GM21367 (cell line): ENCODE measurements around the gene TIAM2.
"Not testable (repeated sequence)": the region's sequence is repeated elsewhere in the genome, so short reads cannot be mapped to it uniquely, and the experiment has no call there.

Source experiments
- ATAC-seq: cut with Tn5 transposase; IDR thresholded peaks from one replicate; pipeline ENCODE4 v1.9.1; 2021; ENCODE audit not compliant: unreplicated experiment

Gene TIAM2

DNA sequence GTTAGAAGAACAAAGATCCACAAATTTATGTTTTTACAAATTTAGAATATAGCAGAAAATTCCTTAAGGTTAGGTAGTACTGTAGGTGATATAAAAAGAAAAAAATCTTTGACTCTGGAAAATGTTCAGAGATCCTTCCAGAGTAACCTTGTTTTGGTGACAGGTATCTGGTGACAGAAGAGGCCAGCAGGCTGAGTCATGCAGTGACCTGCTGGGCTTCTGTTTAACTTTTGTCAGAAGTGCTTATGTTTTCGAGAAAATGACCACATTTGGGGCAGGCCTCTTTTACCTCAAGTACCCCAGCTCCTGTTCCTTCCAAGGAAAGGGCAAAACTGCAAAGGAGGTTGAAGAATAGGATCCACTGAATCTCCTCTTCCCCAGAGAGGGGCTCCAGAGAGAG lies 258.2 kb downstream of the TIAM2 start:
- ATAC-seq: no peak

DNA sequence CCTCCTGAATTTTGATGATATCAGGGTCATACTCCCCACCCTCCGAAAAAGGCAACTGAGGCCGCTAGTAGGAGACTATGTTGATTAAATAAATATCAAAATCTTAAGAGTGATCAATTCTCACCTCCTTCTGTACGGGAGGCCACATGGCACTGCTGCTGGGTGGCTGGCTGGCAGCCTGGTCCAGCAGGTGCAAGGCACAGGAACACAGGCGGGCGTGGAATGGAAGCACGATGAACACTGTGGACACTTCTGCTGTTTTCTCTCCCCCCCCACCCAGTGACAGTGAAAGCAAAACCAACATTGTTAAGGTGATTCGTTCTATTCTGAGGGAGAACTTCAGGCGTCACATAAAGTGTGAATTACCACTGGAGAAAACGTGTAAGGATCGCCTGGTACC lies 259.0 kb downstream of the TIAM2 start:
- no peak for ATAC-seq

DNA sequence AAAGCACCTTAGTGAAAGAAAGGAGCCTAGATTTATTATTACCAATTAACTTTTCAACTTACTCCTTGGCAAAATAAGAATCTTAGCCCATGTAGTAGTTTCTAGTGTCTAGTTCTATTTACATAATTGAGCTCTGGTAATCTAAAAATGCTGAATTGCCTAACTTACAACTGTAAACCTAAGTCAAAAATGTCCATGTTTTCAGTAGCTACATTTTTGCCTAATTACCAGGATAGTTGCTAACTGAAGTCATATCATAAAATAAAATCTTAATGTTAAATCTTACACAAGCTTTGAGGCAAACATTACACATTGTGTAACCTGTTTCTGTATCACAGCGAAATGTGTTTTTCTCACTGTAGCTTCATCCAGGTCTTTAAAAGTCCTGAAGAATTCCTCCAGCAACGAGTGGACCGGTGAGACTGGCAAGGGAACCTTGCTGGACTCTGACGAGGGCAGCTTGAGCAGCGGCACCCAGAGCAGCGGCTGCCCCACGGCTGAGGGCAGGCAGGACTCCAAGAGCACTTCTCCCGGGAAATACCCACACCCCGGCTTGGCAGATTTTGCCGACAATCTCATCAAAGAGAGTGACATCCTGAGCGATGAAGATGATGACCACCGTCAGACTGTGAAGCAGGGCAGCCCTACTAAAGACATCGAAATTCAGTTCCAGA lies 261.1 kb downstream of the TIAM2 start:
- no peak for ATAC-seq

- ATAC-seq: no peak
Measured at GRCh38 chr6:155257796-155258195, 262.7 kb downstream of the TIAM2 start.

DNA sequence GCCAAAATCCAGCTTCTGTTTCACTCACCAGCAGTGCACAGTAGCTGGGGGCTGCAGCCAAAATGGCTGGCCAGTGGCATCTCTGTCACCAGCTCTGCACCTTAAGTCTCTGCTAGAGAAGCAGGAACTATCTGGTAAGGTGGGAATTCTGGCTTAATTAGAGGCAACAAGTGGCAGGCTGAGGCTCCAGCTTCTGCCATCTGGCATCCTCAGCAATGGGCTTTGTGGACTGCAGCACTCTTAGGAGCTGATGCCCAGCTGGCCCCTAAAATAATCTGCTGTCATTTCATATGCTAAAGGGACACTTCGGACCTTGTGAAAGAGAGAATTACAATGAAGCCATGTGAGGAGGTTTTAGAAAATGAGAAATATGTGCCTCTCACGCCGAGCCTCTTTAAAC lies 264.1 kb downstream of the TIAM2 start:
- ATAC-seq: no peak

GRCh38 chr6:155259897-155260296 lies 264.8 kb downstream of the TIAM2 start:
- no peak for ATAC-seq

- ATAC-seq: peak; percentile 45
Measured at GRCh38 chr6:155260686-155261085, 265.6 kb downstream of the TIAM2 start.

- no peak for ATAC-seq
Measured at GRCh38 chr6:155261111-155261900, 266.2 kb downstream of the TIAM2 start.

- no peak for ATAC-seq
Measured at GRCh38 chr6:155262655-155263054, 267.5 kb downstream of the TIAM2 start.

DNA sequence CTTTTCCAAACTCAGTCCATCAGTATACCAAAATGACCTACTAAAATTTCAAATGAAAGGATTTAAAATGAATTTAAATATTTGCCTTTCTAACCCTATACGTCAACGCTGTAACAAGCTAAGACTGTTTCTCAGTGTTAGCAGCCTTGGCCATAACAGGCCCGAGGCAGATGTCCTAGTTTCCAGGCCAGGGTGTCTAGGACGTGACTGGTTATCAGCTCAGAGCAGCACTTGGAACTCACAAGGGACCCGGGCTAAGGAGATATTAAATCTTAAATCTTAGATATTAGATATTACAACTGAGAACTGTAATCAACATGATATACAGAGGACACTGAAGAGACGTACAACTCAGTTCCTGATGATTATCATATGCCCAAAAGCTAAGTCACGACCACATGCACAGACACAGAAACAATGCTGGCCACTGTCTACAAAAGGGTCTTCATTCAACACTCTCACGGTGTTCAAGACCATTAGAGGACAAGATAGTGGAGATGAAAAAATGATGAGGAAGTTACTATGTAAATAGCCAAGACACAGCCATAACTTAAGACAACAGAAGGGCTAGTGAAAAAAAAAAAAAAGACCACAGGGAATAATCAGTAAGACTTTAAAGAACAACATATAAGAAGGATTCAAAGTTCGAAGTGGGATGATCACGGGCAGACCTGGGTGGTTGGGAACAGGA lies 268.4 kb downstream of the TIAM2 start, which contains the start of gene CLDN20:
TSS of gene CLDN20 (plus strand) at position 641 of the 691 bp plus-strand sequence. CDS start 11,707 bp downstream, outside the sequence.
- no peak for ATAC-seq

GRCh38 chr6:155264693-155265320 lies 269.7 kb downstream of the TIAM2 start:
- no peak for ATAC-seq

DNA sequence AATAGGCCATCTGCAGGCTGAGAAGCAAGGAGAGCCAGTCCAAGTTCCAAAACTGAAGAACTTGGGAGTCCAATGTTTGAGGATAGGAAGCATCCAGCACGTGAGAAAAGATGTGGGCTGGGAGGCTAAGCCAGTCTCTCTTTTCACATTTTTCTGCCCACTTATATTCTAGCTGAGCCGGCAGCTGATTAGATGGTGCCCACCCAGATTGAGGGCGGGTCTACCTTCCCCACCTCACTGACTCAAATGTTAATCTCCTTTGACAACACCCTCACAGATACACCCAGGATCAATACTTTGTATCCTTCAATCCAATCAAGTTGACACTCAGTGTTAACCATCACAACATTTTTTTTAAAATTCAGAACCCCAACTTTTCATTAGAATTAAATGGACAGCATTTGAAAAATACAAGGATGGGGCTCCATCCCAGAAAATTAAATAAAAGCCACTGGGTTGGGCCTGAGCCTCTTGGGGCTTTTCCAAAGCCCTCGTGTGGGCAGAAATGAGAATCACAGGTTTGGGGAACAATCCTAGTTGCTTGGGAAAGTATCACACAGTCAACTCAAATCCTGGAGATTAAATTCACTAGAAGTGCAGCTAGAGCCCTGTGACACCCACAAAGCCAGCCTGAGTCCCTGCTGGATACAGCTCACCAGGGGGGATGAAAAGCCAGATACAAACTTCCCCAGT lies 270.9 kb downstream of the TIAM2 start:
- no peak for ATAC-seq

GRCh38 chr6:155267411-155267810 lies 272.3 kb downstream of the TIAM2 start:
- no peak for ATAC-seq

- ATAC-seq: not testable (repeated sequence)
Measured at GRCh38 chr6:155268088-155268867, 273.2 kb downstream of the TIAM2 start.

DNA sequence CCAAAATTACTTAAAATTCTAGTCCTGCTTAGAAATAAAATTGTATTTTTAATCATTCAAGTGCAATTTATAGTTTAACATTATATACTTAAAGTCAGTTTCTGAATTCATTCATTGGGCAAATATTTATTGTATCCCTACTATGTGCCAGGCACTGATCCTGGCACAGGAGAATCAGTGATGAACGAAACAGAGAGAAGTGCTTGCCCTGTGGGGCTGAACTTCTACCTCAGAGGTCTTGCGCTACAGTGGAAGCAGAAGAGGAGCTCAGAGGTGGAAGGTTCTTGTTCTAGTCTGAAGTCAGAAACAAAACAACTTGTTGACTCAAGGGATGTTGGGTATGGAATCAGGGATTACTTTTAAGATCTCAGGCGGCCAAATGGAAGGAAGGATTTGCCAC lies 274.6 kb downstream of the TIAM2 start:
- ATAC-seq: no peak

GRCh38 chr6:155270561-155271091 lies 275.5 kb downstream of the TIAM2 start:
- ATAC-seq: no peak

- no peak for ATAC-seq
Measured at GRCh38 chr6:155271145-155271544, 276.0 kb downstream of the TIAM2 start.

GRCh38 chr6:155272353-155273232 lies 277.5 kb downstream of the TIAM2 start:
- no peak for ATAC-seq

- ATAC-seq: no peak
Measured at GRCh38 chr6:155273431-155273830, 278.3 kb downstream of the TIAM2 start.
